WTC11 (cell line): ENCODE data around the gene CCNF. TPM values are rescaled to one million over a fixed set of nuclear protein-coding genes. Genes with fewer than 3 reads are reported as not detected.
A peak's percentile ranks its signal among the peaks of the same experiment; 100 is the strongest.

Source experiments
- CREM ChIP-seq: sonication (generic); formaldehyde crosslinking; IDR thresholded peaks from 2 replicates; pipeline ENCODE4 v1.8.1; 2022; ENCODE audit warnings: mild to moderate bottlenecking, missing genetic modification reagents, moderate library complexity
- CTCF ChIP-seq: fragments of 200-600 bp; IDR thresholded peaks from 2 replicates; pipeline ENCODE4 v1.8.0; 2022; ENCODE audit warnings: antibody characterized with exemption
- ETV6 ChIP-seq: sonication (generic); formaldehyde crosslinking; IDR thresholded peaks from 2 replicates; pipeline ENCODE4 v1.8.1; 2022; ENCODE audit warnings: mild to moderate bottlenecking, missing genetic modification reagents
- FOXJ3 ChIP-seq: sonication (generic); formaldehyde crosslinking; IDR thresholded peaks from 2 replicates; pipeline ENCODE4 v1.9.0; 2021; ENCODE audit warnings: missing genetic modification reagents, mild to moderate bottlenecking, borderline replicate concordance
- FOXK1 ChIP-seq: sonication (generic); formaldehyde crosslinking; IDR thresholded peaks from 2 replicates; pipeline ENCODE4 v1.8.0; 2022; ENCODE audit warnings: mild to moderate bottlenecking, moderate library complexity, missing genetic modification reagents
- FOXP1 ChIP-seq: sonication (generic); formaldehyde crosslinking; IDR thresholded peaks from 2 replicates; pipeline ENCODE4 v1.8.0; 2022; ENCODE audit warnings: missing genetic modification reagents, mild to moderate bottlenecking, moderate library complexity, borderline replicate concordance
- FOXP4 ChIP-seq: sonication (generic); formaldehyde crosslinking; IDR thresholded peaks from 2 replicates; pipeline ENCODE4 v1.8.0; 2022; ENCODE audit warnings: mild to moderate bottlenecking, missing genetic modification reagents
- GTF2I ChIP-seq: fragments of 250-450 bp; sonication (Bioruptor Pico); conservative IDR thresholded peaks from 2 replicates; pipeline ENCODE4 v1.4.0; 2021; ENCODE audit warnings: mild to moderate bottlenecking
- NFATC4 ChIP-seq: fragments of 250-450 bp; sonication (Bioruptor Pico); IDR thresholded peaks from 2 replicates; pipeline ENCODE4 v1.9.0; 2021; ENCODE audit warnings: mild to moderate bottlenecking
- SMAD4 ChIP-seq: sonication (generic); formaldehyde crosslinking; IDR thresholded peaks from 2 replicates; pipeline ENCODE4 v1.8.0; 2022; ENCODE audit warnings: mild to moderate bottlenecking, missing genetic modification reagents
- TEAD4 ChIP-seq: sonication (generic); formaldehyde crosslinking; IDR thresholded peaks from 2 replicates; pipeline ENCODE4 v1.8.0; 2022; ENCODE audit warnings: mild to moderate bottlenecking, missing genetic modification reagents
- ZNF425 ChIP-seq: fragments of 250-450 bp; sonication (Bioruptor Pico); conservative IDR thresholded peaks from 2 replicates; pipeline ENCODE4 v1.9.0; 2021; ENCODE audit warnings: mild to moderate bottlenecking
- ZNF532 ChIP-seq: fragments of 250-450 bp; sonication (Bioruptor Pico); IDR thresholded peaks from 2 replicates; pipeline ENCODE4 v1.9.0; 2021; ENCODE audit warnings: mild to moderate bottlenecking, borderline replicate concordance
- ZNF671 ChIP-seq: fragments of 250-450 bp; sonication (Bioruptor Pico); IDR thresholded peaks from 2 replicates; pipeline ENCODE4 v1.8.0; 2021; ENCODE audit warnings: mild to moderate bottlenecking
- total RNA-seq: library from RNA; stranded (reverse); gene quantifications from 3 replicates; pipeline ENCODE4 v1.2.3, GENCODE V29; 2021
- TF ChIP-seq, protein P1 (sequence below): sonication (generic); formaldehyde crosslinking; IDR thresholded peaks from 2 replicates; pipeline ENCODE4 v1.8.0; 2022; ENCODE audit warnings: missing genetic modification reagents
- TF ChIP-seq, protein P2 (sequence below): sonication (generic); formaldehyde crosslinking; IDR thresholded peaks from 2 replicates; pipeline ENCODE4 v1.8.0; 2023; ENCODE audit warnings: mild to moderate bottlenecking, missing genetic modification reagents
- TF ChIP-seq, protein P3 (sequence below): sonication (generic); formaldehyde crosslinking; IDR thresholded peaks from 2 replicates; pipeline ENCODE4 v1.8.1; 2022; ENCODE audit warnings: low read depth, mild to moderate bottlenecking, moderate library complexity, missing genetic modification reagents, borderline replicate concordance

Gene CCNF
- total RNA-seq, 1 experiment from 2014 or later = 65.7 TPM

- TF ChIP-seq, protein P1, sequence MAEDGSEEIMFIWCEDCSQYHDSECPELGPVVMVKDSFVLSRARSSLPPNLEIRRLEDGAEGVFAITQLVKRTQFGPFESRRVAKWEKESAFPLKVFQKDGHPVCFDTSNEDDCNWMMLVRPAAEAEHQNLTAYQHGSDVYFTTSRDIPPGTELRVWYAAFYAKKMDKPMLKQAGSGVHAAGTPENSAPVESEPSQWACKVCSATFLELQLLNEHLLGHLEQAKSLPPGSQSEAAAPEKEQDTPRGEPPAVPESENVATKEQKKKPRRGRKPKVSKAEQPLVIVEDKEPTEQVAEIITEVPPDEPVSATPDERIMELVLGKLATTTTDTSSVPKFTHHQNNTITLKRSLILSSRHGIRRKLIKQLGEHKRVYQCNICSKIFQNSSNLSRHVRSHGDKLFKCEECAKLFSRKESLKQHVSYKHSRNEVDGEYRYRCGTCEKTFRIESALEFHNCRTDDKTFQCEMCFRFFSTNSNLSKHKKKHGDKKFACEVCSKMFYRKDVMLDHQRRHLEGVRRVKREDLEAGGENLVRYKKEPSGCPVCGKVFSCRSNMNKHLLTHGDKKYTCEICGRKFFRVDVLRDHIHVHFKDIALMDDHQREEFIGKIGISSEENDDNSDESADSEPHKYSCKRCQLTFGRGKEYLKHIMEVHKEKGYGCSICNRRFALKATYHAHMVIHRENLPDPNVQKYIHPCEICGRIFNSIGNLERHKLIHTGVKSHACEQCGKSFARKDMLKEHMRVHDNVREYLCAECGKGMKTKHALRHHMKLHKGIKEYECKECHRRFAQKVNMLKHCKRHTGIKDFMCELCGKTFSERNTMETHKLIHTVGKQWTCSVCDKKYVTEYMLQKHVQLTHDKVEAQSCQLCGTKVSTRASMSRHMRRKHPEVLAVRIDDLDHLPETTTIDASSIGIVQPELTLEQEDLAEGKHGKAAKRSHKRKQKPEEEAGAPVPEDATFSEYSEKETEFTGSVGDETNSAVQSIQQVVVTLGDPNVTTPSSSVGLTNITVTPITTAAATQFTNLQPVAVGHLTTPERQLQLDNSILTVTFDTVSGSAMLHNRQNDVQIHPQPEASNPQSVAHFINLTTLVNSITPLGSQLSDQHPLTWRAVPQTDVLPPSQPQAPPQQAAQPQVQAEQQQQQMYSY = no peak
- TF ChIP-seq, protein P2, sequence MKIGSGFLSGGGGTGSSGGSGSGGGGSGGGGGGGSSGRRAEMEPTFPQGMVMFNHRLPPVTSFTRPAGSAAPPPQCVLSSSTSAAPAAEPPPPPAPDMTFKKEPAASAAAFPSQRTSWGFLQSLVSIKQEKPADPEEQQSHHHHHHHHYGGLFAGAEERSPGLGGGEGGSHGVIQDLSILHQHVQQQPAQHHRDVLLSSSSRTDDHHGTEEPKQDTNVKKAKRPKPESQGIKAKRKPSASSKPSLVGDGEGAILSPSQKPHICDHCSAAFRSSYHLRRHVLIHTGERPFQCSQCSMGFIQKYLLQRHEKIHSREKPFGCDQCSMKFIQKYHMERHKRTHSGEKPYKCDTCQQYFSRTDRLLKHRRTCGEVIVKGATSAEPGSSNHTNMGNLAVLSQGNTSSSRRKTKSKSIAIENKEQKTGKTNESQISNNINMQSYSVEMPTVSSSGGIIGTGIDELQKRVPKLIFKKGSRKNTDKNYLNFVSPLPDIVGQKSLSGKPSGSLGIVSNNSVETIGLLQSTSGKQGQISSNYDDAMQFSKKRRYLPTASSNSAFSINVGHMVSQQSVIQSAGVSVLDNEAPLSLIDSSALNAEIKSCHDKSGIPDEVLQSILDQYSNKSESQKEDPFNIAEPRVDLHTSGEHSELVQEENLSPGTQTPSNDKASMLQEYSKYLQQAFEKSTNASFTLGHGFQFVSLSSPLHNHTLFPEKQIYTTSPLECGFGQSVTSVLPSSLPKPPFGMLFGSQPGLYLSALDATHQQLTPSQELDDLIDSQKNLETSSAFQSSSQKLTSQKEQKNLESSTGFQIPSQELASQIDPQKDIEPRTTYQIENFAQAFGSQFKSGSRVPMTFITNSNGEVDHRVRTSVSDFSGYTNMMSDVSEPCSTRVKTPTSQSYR (CRISPR knock-in tag) = 0 out of 2 replicates have a peak, but pooled peaks have one; percentile 7
- TF ChIP-seq SMAD4 (CRISPR knock-in tag) (no peak), TEAD4 (CRISPR knock-in tag) (no peak), ETV6 (CRISPR knock-in tag) (no peak), CTCF (no peak), ZNF532 (CRISPR knock-in tag) (no peak), NFATC4 (CRISPR knock-in tag) (no peak), FOXP4 (CRISPR knock-in tag) (no peak; the same call in 1 of the 2 replicates), ZNF671 (CRISPR knock-in tag) (no peak), GTF2I (CRISPR knock-in tag) (no peak), ZNF425 (CRISPR knock-in tag) (no peak), CREM (CRISPR knock-in tag) (no peak), FOXK1 (no peak), FOXP1 (CRISPR knock-in tag) (no peak), FOXJ3 (CRISPR knock-in tag) (no peak)
- TF ChIP-seq, protein P3, sequence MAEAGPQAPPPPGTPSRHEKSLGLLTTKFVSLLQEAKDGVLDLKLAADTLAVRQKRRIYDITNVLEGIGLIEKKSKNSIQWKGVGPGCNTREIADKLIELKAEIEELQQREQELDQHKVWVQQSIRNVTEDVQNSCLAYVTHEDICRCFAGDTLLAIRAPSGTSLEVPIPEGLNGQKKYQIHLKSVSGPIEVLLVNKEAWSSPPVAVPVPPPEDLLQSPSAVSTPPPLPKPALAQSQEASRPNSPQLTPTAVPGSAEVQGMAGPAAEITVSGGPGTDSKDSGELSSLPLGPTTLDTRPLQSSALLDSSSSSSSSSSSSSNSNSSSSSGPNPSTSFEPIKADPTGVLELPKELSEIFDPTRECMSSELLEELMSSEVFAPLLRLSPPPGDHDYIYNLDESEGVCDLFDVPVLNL (CRISPR knock-in tag) = peak; percentile 77; the same call in 1 of the 2 replicates
These were observed 30.6 kb downstream of the CCNF start, which contains the start of gene TEDC2 (continued) for GRCh38 chr16:2459647-2460390.
